Esophagus muscularis mucosa (tissue), 4 donors: ENCODE data around the gene BPIFB2. TPM values are rescaled to one million over a fixed set of nuclear protein-coding genes. Genes with fewer than 3 reads are reported as not detected.

Experiments
- DNase-seq: peaks from one replicate; pipeline ENCODE4 v3.0.0-alpha.2; 2017; ENCODE audit errors: extremely low spot score
- H3K27ac ChIP-seq, 4 donors: fragments of 200-600 bp; sonication (generic); replicated peaks in 1 of 4; 1 replicate in 3 of 4; 2 replicates in 1 of 4; pipeline ENCODE4 v1.5.1; 2016 to 2019; ENCODE audit warnings: mild to moderate bottlenecking in 1 of 4
- H3K27me3 ChIP-seq, 4 donors: fragments of 200-600 bp; sonication (generic); one replicate each; pipeline versions ENCODE4 v1.5.1 to v1.6.0; 2016 to 2019
- H3K36me3 ChIP-seq, 4 donors: fragments of 200-600 bp; sonication (generic); one replicate each; pipeline ENCODE4 v1.5.1; 2016 to 2019
- H3K4me1 ChIP-seq, 4 donors: fragments of 200-600 bp; sonication (generic); one replicate each; pipeline ENCODE4 v1.5.1; 2016 to 2019
- H3K4me3 ChIP-seq, 4 donors: fragments of 200-600 bp; sonication (generic); 1 replicate in 2 of 4; 2 replicates in 2 of 4; pipeline ENCODE4 v1.5.1; 2016 to 2019; ENCODE audit warnings: mild to moderate bottlenecking in 4 of 4, moderate library complexity in 1 of 4
- H3K9me3 ChIP-seq, 4 donors: fragments of 200-600 bp; sonication (generic); 1 replicate in 3 of 4; 2 replicates in 1 of 4; pipeline ENCODE4 v1.5.1; 2016 to 2019
- EP300 ChIP-seq: sonication (generic); formaldehyde crosslinking; IDR thresholded peaks from one replicate; pipeline ENCODE4 v1.6.1; 2017; ENCODE audit warnings: antibody characterized with exemption
- POLR2A ChIP-seq: fragments of 450-650 bp; IDR thresholded peaks from one replicate; pipeline ENCODE4 v1.6.1; 2017; ENCODE audit warnings: antibody characterized with exemption, moderate library complexity, mild to moderate bottlenecking, low read depth
- POLR2AphosphoS5 ChIP-seq, 2 donors: sonication (generic); formaldehyde crosslinking; IDR thresholded peaks; one replicate each; pipeline ENCODE4 v1.6.1; 2017; ENCODE audit warnings: antibody characterized with exemption in 2 of 2
- WGBS: methylation state at CpG from one replicate; pipeline ENCODE4 v1.1.5; 2018; 5-methylcytosine and 5-hydroxymethylcytosine counted together
- intact Hi-C: fragments of 100-400 bp; cut with DNase I; formaldehyde crosslinking; loops from one replicate; pipeline ENCODE4 v1.15.1; 2023
- total RNA-seq, 4 donors: library from RNA; depleted of rRNA; stranded (reverse); fragments of >200 nt; gene quantifications; one replicate each; pipeline versions ENCODE4 v1.1.0 to v1.2.1, GENCODE V29; 2016
- TF ChIP-seq, protein P1 (sequence below), 3 experiments: fragments of 200-600 bp in 2 of 3; fragments of 450-650 bp in 1 of 3; sonication (generic) in 2 of 3; IDR thresholded peaks; one replicate each; pipeline ENCODE4 v1.5.1; 2017 to 2019; ENCODE audit warnings: antibody characterized with exemption in 3 of 3, mild to moderate bottlenecking in 2 of 3, moderate library complexity in 1 of 3

BPIFB2 gene
- total RNA-seq, 4 donors from 2014 or later = not detected

DNA sequence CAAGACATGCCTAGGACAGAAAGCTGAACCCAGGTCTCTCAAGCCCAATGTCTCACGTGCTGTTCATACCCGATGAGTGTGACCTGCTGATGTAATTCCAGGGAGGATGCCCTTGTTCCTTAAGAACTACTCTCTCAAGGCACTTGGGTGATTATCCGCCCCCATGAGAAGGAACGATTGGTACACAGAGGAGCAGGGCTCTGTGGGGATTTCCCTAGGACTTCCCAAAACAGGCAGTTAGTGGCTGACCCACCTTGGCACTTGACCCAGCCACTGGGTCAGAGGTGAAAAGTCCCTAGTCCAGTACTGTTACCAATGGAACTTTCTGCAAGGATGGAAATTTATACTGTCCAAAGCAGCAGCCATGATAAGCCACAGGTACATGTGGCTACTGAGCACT is 14.8 kb downstream of the BPIFB2 start:
- no peaks in the 10 kb centered on the region for H3K4me1 ChIP-seq

DNA sequence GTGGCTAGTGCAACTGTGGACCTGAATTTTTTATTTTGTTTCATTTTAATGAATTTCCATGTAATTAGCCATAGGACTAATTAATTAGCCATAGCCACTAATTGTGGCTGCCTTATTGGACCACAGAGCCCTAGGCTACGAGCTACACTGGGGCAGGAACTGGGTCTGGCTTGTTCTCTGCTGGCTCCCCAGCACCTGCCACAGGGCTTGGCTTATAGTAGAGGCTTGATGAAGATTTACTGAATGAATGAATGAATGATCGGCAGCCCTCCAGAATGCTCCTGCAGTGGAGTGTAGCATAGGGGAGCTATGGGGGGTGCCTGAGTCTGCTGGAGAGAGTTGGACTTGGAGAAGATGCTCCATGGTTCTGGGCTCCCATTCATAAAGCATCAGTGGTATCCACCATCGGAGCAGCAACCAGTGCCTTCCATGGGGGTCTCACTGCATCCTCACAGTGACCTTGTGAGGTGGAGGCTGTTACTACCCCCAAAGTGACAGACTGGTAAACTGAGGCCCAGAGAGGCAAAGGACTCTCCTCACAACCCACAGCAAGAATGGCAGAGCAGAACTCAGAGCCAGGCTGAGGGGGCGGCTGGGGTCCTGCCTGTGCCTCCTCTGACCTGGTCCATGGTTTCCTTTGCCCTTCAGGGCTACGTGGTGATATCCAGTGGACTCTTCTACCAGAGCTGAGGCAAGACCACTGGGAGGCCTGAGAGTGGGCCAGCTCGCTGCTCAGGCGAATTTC is 15.4 kb downstream of the BPIFB2 start:
- DNase-seq = no peak
- Histone ChIP-seq H3K4me3 (no peak overlapping the region), H3K27ac (no peak overlapping the region), H3K27me3 (peaks cover 0 to 1% (median 0%) of the 10 kb centered on the region in 4 donors), H3K36me3 (no peaks in the 10 kb centered on the region), H3K9me3 (no peaks in the 10 kb centered on the region), H3K4me1 (no peaks in the 10 kb centered on the region)
- TF ChIP-seq POLR2A (no peak), EP300 (no peak), POLR2AphosphoS5 (IDR thresholded peaks at IDR 0.05) (no peak)
- TF ChIP-seq, protein P1, sequence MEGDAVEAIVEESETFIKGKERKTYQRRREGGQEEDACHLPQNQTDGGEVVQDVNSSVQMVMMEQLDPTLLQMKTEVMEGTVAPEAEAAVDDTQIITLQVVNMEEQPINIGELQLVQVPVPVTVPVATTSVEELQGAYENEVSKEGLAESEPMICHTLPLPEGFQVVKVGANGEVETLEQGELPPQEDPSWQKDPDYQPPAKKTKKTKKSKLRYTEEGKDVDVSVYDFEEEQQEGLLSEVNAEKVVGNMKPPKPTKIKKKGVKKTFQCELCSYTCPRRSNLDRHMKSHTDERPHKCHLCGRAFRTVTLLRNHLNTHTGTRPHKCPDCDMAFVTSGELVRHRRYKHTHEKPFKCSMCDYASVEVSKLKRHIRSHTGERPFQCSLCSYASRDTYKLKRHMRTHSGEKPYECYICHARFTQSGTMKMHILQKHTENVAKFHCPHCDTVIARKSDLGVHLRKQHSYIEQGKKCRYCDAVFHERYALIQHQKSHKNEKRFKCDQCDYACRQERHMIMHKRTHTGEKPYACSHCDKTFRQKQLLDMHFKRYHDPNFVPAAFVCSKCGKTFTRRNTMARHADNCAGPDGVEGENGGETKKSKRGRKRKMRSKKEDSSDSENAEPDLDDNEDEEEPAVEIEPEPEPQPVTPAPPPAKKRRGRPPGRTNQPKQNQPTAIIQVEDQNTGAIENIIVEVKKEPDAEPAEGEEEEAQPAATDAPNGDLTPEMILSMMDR (IDR thresholded peaks at IDR 0.05) = no peak
- intact Hi-C loops = no loop called here
- 84% methylated on average over 7 of the region's 7 CpGs for WGBS

More for the DNA sequence above, 14.8 kb downstream of the BPIFB2 start:
- intact Hi-C loops = no loop called here
- no peak overlapping the region for H3K27ac ChIP-seq
- no peaks in the 10 kb centered on the region for H3K9me3 ChIP-seq
- H3K4me3 ChIP-seq = no peak overlapping the region
- no peaks in the 10 kb centered on the region for H3K27me3 ChIP-seq
- WGBS = 89% methylated on average over 4 of the region's 4 CpGs
- no peaks in the 10 kb centered on the region for H3K36me3 ChIP-seq
- TF ChIP-seq, protein P1 (IDR thresholded peaks at IDR 0.05) = no peak
- TF ChIP-seq EP300 = no peak
- no peak for TF ChIP-seq POLR2AphosphoS5 (IDR thresholded peaks at IDR 0.05)
- no peak for TF ChIP-seq POLR2A
- DNase-seq = no peak

DNA sequence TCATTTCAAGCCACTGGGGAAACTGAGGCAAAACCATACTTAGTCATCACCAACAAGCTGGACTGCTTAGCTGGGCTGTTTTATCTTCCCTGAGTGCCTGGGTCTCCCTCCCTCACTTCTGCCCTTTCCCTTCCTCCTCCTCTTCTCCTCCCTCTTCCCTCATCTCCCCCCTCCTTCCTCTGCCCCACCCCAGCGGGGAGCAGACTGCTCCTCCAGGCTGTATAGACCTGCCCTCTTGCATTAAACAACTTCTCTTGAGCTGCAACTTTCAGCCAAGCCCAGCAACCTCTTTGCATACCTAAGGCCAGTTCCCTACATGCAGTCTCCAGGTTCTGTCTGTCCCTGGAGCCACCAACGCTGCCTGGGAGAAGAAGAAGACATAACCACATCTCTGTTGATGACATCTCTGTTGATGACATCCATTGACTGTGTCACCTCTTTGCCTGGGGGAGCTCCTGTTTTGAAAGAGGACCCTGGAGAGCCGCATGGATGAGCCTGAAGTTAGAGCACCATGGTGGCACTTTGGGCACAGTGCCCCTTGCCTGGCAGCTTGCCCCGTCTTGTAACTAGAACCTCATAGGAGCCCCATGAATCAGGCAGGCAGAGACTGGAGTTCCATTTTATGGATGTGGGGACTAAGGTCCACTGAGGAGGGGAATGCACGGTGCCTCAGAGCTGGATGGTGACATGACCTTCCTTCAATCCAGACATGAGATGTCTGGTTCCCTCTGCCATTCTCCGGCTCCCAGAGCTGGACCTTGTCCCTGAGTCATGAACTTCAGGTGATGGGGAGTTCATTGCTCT is 16.1 kb downstream of the BPIFB2 start:
- intact Hi-C loops = no loop called here
- Histone ChIP-seq H3K4me1 (no peaks in the 10 kb centered on the region), H3K27me3 (peaks cover 0 to 9% (median 0%) of the 10 kb centered on the region in 4 donors), H3K27ac (no peak overlapping the region), H3K4me3 (no peak overlapping the region), H3K36me3 (no peaks in the 10 kb centered on the region), H3K9me3 (no peaks in the 10 kb centered on the region)
- no peak for DNase-seq
- TF ChIP-seq, protein P1 (IDR thresholded peaks at IDR 0.05) = no peak
- TF ChIP-seq EP300 (no peak), POLR2A (no peak)
- WGBS = 57% methylated on average over 5 of the region's 6 CpGs

DNA sequence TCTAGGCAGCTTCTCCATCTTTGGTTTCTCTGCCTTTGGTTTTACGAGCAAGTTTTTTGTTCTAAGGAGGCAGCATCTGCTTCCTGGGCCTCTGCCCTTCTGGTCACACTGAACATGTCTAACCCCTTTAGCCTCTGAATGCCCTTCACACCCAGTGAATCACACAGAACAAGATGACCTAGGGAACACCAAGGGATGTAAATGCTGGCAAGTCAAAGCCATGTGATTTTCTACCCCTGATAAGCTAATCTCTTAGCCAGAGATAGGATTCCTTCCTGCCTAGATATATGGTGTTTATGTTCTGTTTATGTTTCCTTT is 16.7 kb downstream of the BPIFB2 start:
- peaks cover 0 to 15% (median 0%) of the 10 kb centered on the region in 4 donors for H3K27me3 ChIP-seq
- TF ChIP-seq, protein P1 (IDR thresholded peaks at IDR 0.05) = no peak
- no peak for TF ChIP-seq POLR2A
- TF ChIP-seq EP300 = no peak
- TF ChIP-seq POLR2AphosphoS5 (IDR thresholded peaks at IDR 0.05) = no peak
- intact Hi-C loops = no loop called here
- H3K36me3 ChIP-seq = no peaks in the 10 kb centered on the region
- no peak for DNase-seq
- no peak overlapping the region for H3K27ac ChIP-seq
- H3K4me1 ChIP-seq = no peaks in the 10 kb centered on the region
- no peak overlapping the region for H3K4me3 ChIP-seq
- H3K9me3 ChIP-seq = no peaks in the 10 kb centered on the region
- WGBS = 70% methylated on average over 1 of the region's 1 CpG
